Activated CD4-positive, alpha-beta T cell treated with anti-CD3 and anti-CD28 coated beads, Interleukin-2, amount 50 U/mL, for 4 hours (primary cell): ENCODE results near the gene MAGI1.

Experiments used
- DNase-seq, 2 experiments: peaks; one replicate each; pipeline ENCODE4 v3.0.0-alpha.2; 2020

Gene MAGI1

GRCh38 chr3:65781594-65781993 is 257.1 kb downstream of the MAGI1 start:
- DNase-seq, result no peak

GRCh38 chr3:65779390-65779789 is 259.3 kb downstream of the MAGI1 start:
- DNase-seq, result no peak

DNA sequence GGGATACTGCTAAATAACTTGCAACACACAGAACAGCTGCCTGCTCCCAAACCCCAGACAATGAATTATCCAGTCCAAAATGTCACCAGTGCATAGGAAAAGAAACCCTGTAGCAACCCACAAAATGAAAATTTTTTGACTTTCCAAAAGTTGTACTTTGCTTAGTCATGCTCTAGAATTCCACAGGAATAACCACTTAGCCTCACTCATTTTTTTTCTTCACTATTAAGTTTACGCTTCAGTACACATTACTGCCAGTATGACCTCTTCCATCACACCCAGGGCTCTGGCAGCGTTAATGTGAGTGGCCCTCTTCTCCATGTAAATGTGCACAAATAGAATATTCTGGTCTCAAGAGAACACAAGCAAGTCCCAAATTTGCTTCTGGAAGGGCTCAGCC is 259.8 kb downstream of the MAGI1 start:
- DNase-seq, result no peak

- DNase-seq, result no peak
Observed at GRCh38 chr3:65777050-65777449, 261.7 kb downstream of the MAGI1 start.

- no peak for DNase-seq
Observed at GRCh38 chr3:65776494-65776893, 262.2 kb downstream of the MAGI1 start.

GRCh38 chr3:65776081-65776480 is 262.6 kb downstream of the MAGI1 start:
- DNase-seq, result no peak

DNA sequence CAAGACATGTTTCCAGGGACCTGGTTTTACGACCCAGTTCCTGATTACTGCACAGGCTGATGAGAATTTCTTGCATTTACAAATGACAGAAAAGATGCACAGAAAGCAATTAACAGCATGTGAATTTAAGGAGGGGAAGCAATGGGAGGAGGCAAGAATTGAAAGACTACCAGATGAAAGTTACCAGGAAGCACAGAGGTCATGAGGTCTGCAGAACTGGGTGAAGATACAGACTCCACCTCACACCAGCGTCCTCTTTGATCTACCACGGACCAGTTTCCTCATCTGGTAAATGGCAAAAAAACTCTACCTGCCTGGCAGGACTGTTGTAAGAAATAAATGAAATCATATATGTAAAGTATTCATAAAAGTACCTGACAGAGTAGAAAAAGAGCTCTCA is 266.0 kb downstream of the MAGI1 start:
- DNase-seq, result no peak

GRCh38 chr3:65767551-65767950 is 271.2 kb downstream of the MAGI1 start:
- no peak for DNase-seq

DNA sequence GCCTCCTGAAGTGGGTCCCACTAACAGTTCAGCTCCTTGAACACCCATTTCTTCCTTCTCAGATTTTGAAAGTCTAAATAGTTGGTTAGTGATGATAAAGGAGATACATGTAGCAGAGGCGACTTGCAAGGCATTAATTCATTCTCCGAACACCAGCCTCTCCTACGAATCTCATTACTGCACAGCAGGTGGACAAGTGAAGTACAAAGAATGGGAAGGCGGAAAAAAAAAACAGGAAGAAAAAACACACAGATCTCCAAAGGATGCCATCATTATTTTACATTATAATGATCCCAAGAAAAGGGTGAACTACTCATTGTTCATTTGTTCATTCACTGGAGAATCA is 276.5 kb downstream of the MAGI1 start:
- no peak for DNase-seq

- no peak for DNase-seq
Observed at GRCh38 chr3:65761446-65762234, 277.1 kb downstream of the MAGI1 start.

GRCh38 chr3:65758876-65759598 is 279.7 kb downstream of the MAGI1 start:
- DNase-seq, result no peak

DNA sequence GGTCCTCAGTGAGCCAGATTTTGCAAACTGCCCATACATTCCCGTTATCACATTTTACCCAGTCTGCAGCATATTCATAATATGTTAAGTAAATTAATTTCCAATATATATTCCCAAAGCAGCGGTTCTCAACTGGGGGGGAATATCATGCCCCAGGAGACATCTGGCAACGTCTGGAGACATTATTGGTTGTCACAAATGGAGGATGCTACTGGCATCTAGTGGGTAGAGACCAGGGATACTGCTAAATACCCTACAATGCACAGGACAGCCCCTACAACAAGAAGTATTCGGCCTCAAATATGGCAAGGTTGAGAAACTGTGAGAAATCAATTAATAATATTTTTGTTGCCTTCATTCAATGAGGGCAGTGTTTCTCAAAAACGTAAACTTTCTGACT is 280.3 kb downstream of the MAGI1 start:
- DNase-seq, result no peak

DNA sequence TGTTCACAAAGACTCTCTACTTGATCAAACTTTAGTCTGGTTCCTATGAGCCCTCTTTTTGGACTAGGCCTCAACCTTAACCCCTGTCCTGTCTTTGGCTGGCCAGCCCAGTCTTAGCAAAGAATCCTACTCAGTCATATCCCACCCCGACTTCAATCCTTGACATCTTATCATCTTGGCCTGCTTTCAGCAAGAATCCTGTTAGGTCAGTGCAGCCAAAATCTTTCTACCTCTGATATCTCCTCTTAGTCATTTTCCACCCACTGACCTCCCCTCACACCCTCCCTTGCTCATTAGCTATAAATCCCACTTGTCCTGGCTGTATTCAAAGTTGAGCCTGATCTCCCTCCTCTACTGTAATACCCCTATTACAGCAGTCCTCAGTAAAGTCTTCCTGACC is 286.1 kb downstream of the MAGI1 start:
- DNase-seq, result no peak

- DNase-seq, result no peak
Observed at GRCh38 chr3:65751123-65751700, 287.5 kb downstream of the MAGI1 start.

DNA sequence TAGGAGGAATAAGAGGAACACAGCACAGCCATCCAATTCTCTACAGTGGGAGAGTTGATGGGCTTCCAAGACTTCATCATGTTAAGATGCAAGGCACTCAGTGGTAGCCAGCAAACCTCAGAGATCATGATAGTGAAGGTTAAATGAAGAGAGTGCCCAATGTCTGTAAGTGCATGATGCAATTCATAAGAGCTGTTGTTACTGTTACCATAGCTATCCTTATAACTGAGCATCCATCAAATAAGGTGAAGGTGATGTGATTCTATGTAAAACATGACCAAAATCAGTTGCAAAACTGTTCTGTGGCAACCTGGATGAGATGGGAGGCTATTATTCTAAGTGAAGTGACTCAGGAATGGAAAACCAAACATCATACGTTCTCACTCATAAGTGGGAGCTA is 289.7 kb downstream of the MAGI1 start:
- no peak for DNase-seq

DNA sequence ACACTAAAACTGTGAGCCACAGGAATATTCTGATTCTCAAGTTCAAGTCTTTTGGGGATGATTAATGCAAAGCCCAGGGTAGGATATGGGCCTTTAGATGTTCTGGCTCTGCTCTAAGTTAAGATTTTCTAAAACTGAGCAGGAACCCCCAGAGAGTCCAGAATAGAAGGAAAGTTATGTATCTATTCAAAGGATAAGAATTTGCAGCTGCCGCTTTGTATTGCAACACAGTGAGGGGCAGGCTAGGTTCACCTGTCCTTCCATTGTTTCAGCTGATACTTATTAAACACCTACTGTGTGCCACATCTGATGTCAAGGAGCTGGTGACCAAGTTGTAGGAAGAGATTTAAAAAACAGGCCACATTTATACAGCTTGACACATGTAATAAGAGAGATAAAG is 290.4 kb downstream of the MAGI1 start:
- no peak for DNase-seq

DNA sequence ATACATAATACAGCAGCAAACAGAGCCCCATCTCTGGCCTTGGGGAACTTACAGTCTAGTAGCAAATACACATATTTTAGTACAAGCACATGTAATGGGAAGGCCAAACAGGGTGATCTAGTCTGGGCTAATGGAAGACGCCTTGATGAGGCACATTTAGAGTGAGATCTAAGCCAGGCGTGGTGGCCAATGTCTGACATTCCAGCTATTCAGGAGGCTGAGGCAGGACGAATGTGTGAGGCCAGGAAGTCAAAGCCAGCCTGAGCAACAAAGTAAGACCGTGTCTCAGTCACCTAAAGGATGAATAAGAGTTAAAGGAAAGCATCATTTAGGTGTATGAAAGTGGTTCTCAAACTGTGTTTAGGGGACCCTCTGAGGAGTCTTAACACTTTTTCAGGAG is 291.9 kb downstream of the MAGI1 start:
- no peak for DNase-seq

GRCh38 chr3:65745306-65745705 is 293.4 kb downstream of the MAGI1 start:
- no peak for DNase-seq

- DNase-seq, result no peak
Observed at GRCh38 chr3:65742914-65743313, 295.8 kb downstream of the MAGI1 start.

GRCh38 chr3:65741540-65741939 is 297.2 kb downstream of the MAGI1 start:
- DNase-seq, result no peak

GRCh38 chr3:65739901-65740541 is 298.7 kb downstream of the MAGI1 start:
- no peak for DNase-seq

DNA sequence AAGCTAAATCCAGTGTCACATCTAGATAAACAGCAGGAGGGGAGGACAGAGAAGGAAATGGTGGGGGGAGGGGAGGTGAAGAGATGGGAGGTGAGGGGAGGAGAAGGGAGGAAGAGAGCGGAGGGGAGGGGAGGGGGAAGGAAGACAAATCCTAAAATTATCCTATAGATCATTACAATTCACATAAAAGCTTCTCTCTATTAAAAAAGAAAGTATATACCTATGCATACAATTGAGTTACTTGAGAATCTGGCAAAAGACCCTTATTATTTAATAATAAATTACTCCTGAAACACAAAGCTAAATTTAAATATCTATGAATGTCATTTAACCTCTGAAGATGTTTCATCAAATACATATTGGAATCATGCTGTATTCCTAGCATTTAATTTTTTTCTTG is 303.9 kb downstream of the MAGI1 start:
- DNase-seq, result no peak

DNA sequence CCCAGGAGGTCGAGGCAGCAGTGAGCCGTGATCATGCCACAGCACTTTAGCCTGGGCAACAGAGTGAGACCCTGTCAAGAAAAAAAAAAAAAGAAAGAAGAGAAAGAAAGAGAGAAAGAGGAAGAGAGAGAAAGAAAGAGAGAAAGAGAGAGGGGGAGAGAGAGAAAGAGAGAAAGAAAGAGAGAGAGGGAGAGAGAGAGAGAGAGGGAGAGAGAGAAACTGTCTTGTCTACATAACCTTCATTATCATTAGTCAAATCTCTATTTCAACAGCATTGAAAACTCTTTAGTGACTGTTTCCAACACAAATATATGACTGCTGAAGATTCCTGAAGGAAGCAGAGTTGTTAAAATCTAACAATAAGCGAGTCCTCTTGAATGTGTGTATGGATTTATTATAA is 304.3 kb downstream of the MAGI1 start:
- DNase-seq, result no peak

DNA sequence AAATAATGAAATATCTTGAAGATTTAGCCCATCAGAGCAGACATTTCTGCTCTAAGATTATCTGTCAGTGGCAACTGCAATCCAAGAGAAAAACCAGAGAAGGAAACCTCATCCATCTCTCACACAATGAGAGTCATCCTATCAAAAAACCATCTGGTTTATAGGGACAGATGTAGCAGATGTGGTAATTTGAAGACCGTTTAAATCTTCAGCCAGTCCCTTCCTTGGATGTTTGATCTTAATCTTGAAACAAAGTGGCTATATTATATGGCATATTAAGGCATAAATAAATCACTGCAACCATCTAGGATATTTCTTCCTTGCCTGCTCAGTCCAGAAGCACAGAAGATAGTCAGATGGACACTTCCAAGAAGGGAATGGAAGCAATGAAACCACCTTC is 305.3 kb downstream of the MAGI1 start:
- DNase-seq, result no peak
